Measurements from ENCODE around the gene PNPLA2. TPM values are rescaled to one million over a fixed set of nuclear protein-coding genes. Genes with fewer than 3 reads are reported as not detected.

The PNPLA2 gene
- total RNA-seq, 2 experiments from 2014 or later = 202 to 220 TPM

- no peak for TF ChIP-seq CTCF (IDR thresholded peaks at IDR 0.05)
- H3K4me3 Mint-ChIP-seq = no peak overlapping the region
- Histone ChIP-seq H3K27me3 (ENCODE audit: control insufficient read depth in 1 of 2, insufficient read depth in 2 of 2, low read length in 2 of 2) (peaks cover 0 to 5% of the 10 kb centered on the region in 2 experiments), H3K27ac (ENCODE audit: low read depth in 1 of 2, low read length in 2 of 2) (no peak overlapping the region), H3K4me3 (ENCODE audit: low read length) (no peak overlapping the region), H3K9me3 (ENCODE audit: control insufficient read depth in 1 of 2, insufficient read depth in 1 of 2, low read length in 2 of 2) (peaks cover 0 to 5% of the 10 kb centered on the region in 2 experiments), H3K4me1 (ENCODE audit: insufficient read depth, low read length) (peaks cover 37% of the 10 kb centered on the region), H3K36me3 (ENCODE audit: insufficient read depth, low read length) (peaks cover 29% of the 10 kb centered on the region)
- peaks cover 6% of the 10 kb centered on the region for H3K36me3 Mint-ChIP-seq (ENCODE audit: low read depth)
- ChIA-PET POLR2A (interaction anchor here (0.7 kb wide), 1 partner anchor 19 kb away, joined by 3 read pairs; the partner anchor contains the start of gene RPLP2), CTCF (no interaction called here)
- no peaks in the 10 kb centered on the region for H3K27me3 Mint-ChIP-seq
- H3K9me3 Mint-ChIP-seq = no peaks in the 10 kb centered on the region
- no peak for DNase-seq
- H3K4me1 Mint-ChIP-seq (ENCODE audit: low read depth) = peaks cover 2% of the 10 kb centered on the region
- intact Hi-C loops (cut with DNase I, micrococcal nuclease) = no loop called here
- H3K27ac Mint-ChIP-seq = no peak overlapping the region
- no peak for ATAC-seq (ENCODE audit: poor library complexity)
These were observed 27.8 kb upstream of the PNPLA2 start for GRCh38 chr11:790721-791564.

- H3K4me3 Mint-ChIP-seq = peak overlapping the region; percentile 56
- POLR2A ChIA-PET = interaction anchor here (0.7 kb wide), 1 partner anchor 18 kb away, joined by 3 read pairs; the partner anchor contains the start of gene RPLP2
- H3K4me1 Mint-ChIP-seq (ENCODE audit: low read depth) = peaks cover 11% of the 10 kb centered on the region
- intact Hi-C loops (cut with DNase I, micrococcal nuclease) = no loop called here
- Histone ChIP-seq H3K27me3 (ENCODE audit: control insufficient read depth in 1 of 2, insufficient read depth in 2 of 2, low read length in 2 of 2) (peaks cover 0 to 5% of the 10 kb centered on the region in 2 experiments), H3K27ac (ENCODE audit: low read depth in 1 of 2, low read length in 2 of 2) (no peak overlapping the region), H3K36me3 (ENCODE audit: insufficient read depth, low read length) (peaks cover 29% of the 10 kb centered on the region), H3K9me3 (ENCODE audit: control insufficient read depth in 1 of 2, insufficient read depth in 1 of 2, low read length in 2 of 2) (peaks cover 0 to 5% of the 10 kb centered on the region in 2 experiments), H3K4me1 (ENCODE audit: insufficient read depth, low read length) (peaks cover 46% of the 10 kb centered on the region), H3K4me3 (ENCODE audit: low read length) (no peak overlapping the region)
- CTCF ChIA-PET = no interaction called here
- no peak for TF ChIP-seq CTCF (IDR thresholded peaks at IDR 0.05)
- no peak overlapping the region for H3K27ac Mint-ChIP-seq
- no peak for DNase-seq
- H3K27me3 Mint-ChIP-seq = no peaks in the 10 kb centered on the region
- H3K9me3 Mint-ChIP-seq = no peaks in the 10 kb centered on the region
- ATAC-seq (ENCODE audit: poor library complexity) = no peak
- H3K36me3 Mint-ChIP-seq (ENCODE audit: low read depth) = peaks cover 10% of the 10 kb centered on the region
These were observed 26.8 kb upstream of the PNPLA2 start for GRCh38 chr11:791658-792534.

- DNase-seq (no peak), ATAC-seq (ENCODE audit: poor library complexity) (no peak)
- Mint-ChIP-seq H3K36me3 (ENCODE audit: low read depth) (peaks cover 10% of the 10 kb centered on the region), H3K4me1 (ENCODE audit: low read depth) (peaks cover 16% of the 10 kb centered on the region), H3K27me3 (no peaks in the 10 kb centered on the region), H3K4me3 (no peak overlapping the region), H3K9me3 (no peaks in the 10 kb centered on the region), H3K27ac (no peak overlapping the region)
- TF ChIP-seq CTCF (IDR thresholded peaks at IDR 0.05) = no peak
- Histone ChIP-seq H3K27ac (ENCODE audit: low read depth in 1 of 2, low read length in 2 of 2) (no peak overlapping the region), H3K36me3 (ENCODE audit: insufficient read depth, low read length) (peaks cover 29% of the 10 kb centered on the region), H3K9me3 (ENCODE audit: control insufficient read depth in 1 of 2, insufficient read depth in 1 of 2, low read length in 2 of 2) (peaks cover 0 to 5% of the 10 kb centered on the region in 2 experiments), H3K27me3 (ENCODE audit: control insufficient read depth in 1 of 2, insufficient read depth in 2 of 2, low read length in 2 of 2) (peaks cover 0 to 5% of the 10 kb centered on the region in 2 experiments), H3K4me3 (ENCODE audit: low read length) (no peak overlapping the region), H3K4me1 (ENCODE audit: insufficient read depth, low read length) (peaks cover 51% of the 10 kb centered on the region)
- CTCF ChIA-PET = no interaction called here
- intact Hi-C loops (cut with DNase I, micrococcal nuclease) = no loop called here
- POLR2A ChIA-PET = no interaction called here
These were observed 26.2 kb upstream of the PNPLA2 start for GRCh38 chr11:792535-792821.
